Measurements from ENCODE around the gene USP34. TPM values are rescaled to one million over a fixed set of nuclear protein-coding genes. Genes with fewer than 3 reads are reported as not detected.

USP34 gene
- total and polyA plus RNA-seq, 2 experiments from 2014 or later: 81.8 to 157 TPM

DNA sequence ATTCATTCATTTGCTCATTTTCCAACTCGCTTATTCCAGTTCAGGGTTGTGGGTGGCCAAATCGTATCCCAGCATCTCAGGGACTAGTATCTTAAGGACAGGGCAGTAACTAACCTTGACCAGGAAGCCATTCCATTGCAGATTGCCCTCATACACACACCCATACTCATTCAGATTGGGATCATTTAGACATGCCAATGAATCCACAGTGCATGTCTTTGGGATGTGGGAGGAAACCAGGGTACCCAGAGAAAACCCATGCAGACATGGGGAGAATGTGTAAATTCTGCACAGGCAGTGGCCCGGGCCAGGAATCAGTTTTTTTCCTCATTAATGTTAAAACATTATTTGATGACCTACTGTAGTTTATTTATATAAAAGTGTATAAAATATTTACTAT is 150.7 kb downstream of the USP34 start:
- no peak overlapping the region for H3K4me2 ChIP-seq
- no peaks in the 10 kb centered on the region for H3F3A ChIP-seq (replicated peaks; ENCODE audit: low read depth)
- no peak overlapping the region for H3K4me3 ChIP-seq
- H3K27ac ChIP-seq (ENCODE audit: low read depth): no peak overlapping the region
- no peaks in the 10 kb centered on the region; the same call in 1 of the 2 replicates for H3K79me2 ChIP-seq (replicated peaks; ENCODE audit: insufficient read depth)
- ATAC-seq: no peak
- no peaks in the 10 kb centered on the region for H3K4me1 ChIP-seq (ENCODE audit: insufficient read depth)
- 0 out of 2 replicates have a peak, but pooled peaks cover 8% of the 10 kb centered on the region for H4K20me1 ChIP-seq (replicated peaks; ENCODE audit: insufficient read depth)
- H3K27ac Mint-ChIP-seq: no peak overlapping the region
- no peaks in the 10 kb centered on the region for H3K9me3 Mint-ChIP-seq
- DNase-seq (ENCODE audit: low spot score): no peak
- H2AFZ ChIP-seq: no peak overlapping the region
- H3K9me2 ChIP-seq (ENCODE audit: insufficient read depth): no peaks in the 10 kb centered on the region
- 0 out of 2 replicates have a peak, but pooled peaks cover 11% of the 10 kb centered on the region for H3K36me3 ChIP-seq (ENCODE audit: insufficient read depth)
- H3K36me3 Mint-ChIP-seq (ENCODE audit: low read depth): peaks cover 26% of the 10 kb centered on the region
- H3K4me3 Mint-ChIP-seq: no peak overlapping the region
- TF ChIP-seq, protein P1, sequence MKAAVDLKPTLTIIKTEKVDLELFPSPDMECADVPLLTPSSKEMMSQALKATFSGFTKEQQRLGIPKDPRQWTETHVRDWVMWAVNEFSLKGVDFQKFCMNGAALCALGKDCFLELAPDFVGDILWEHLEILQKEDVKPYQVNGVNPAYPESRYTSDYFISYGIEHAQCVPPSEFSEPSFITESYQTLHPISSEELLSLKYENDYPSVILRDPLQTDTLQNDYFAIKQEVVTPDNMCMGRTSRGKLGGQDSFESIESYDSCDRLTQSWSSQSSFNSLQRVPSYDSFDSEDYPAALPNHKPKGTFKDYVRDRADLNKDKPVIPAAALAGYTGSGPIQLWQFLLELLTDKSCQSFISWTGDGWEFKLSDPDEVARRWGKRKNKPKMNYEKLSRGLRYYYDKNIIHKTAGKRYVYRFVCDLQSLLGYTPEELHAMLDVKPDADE (IDR thresholded peaks at IDR 0.05): no peak
- TF ChIP-seq, protein P2, sequence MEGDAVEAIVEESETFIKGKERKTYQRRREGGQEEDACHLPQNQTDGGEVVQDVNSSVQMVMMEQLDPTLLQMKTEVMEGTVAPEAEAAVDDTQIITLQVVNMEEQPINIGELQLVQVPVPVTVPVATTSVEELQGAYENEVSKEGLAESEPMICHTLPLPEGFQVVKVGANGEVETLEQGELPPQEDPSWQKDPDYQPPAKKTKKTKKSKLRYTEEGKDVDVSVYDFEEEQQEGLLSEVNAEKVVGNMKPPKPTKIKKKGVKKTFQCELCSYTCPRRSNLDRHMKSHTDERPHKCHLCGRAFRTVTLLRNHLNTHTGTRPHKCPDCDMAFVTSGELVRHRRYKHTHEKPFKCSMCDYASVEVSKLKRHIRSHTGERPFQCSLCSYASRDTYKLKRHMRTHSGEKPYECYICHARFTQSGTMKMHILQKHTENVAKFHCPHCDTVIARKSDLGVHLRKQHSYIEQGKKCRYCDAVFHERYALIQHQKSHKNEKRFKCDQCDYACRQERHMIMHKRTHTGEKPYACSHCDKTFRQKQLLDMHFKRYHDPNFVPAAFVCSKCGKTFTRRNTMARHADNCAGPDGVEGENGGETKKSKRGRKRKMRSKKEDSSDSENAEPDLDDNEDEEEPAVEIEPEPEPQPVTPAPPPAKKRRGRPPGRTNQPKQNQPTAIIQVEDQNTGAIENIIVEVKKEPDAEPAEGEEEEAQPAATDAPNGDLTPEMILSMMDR (conservative IDR thresholded peaks at IDR 0.05; ENCODE audit: low read depth in 2 of 2): no peak
- TF ChIP-seq, protein P3, sequence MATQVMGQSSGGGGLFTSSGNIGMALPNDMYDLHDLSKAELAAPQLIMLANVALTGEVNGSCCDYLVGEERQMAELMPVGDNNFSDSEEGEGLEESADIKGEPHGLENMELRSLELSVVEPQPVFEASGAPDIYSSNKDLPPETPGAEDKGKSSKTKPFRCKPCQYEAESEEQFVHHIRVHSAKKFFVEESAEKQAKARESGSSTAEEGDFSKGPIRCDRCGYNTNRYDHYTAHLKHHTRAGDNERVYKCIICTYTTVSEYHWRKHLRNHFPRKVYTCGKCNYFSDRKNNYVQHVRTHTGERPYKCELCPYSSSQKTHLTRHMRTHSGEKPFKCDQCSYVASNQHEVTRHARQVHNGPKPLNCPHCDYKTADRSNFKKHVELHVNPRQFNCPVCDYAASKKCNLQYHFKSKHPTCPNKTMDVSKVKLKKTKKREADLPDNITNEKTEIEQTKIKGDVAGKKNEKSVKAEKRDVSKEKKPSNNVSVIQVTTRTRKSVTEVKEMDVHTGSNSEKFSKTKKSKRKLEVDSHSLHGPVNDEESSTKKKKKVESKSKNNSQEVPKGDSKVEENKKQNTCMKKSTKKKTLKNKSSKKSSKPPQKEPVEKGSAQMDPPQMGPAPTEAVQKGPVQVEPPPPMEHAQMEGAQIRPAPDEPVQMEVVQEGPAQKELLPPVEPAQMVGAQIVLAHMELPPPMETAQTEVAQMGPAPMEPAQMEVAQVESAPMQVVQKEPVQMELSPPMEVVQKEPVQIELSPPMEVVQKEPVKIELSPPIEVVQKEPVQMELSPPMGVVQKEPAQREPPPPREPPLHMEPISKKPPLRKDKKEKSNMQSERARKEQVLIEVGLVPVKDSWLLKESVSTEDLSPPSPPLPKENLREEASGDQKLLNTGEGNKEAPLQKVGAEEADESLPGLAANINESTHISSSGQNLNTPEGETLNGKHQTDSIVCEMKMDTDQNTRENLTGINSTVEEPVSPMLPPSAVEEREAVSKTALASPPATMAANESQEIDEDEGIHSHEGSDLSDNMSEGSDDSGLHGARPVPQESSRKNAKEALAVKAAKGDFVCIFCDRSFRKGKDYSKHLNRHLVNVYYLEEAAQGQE (IDR thresholded peaks at IDR 0.05; ENCODE audit: unreplicated experiment): no peak
- TF ChIP-seq ZNF331 (CRISPR knock-in tag; IDR thresholded peaks at IDR 0.05; ENCODE audit: low read depth) (no peak), JUNB (IDR thresholded peaks at IDR 0.05; ENCODE audit: unreplicated experiment) (no peak), NANOG (IDR thresholded peaks at IDR 0.05; ENCODE audit: borderline replicate concordance) (no peak), EZH2phosphoT487 (IDR thresholded peaks at IDR 0.05; ENCODE audit: unreplicated experiment) (no peak), EZH2 (IDR thresholded peaks at IDR 0.05; ENCODE audit: low read depth, unreplicated experiment) (no peak), STAT1 (IDR thresholded peaks at IDR 0.05; ENCODE audit: unreplicated experiment) (no peak)
- TF ChIP-seq, protein P4, sequence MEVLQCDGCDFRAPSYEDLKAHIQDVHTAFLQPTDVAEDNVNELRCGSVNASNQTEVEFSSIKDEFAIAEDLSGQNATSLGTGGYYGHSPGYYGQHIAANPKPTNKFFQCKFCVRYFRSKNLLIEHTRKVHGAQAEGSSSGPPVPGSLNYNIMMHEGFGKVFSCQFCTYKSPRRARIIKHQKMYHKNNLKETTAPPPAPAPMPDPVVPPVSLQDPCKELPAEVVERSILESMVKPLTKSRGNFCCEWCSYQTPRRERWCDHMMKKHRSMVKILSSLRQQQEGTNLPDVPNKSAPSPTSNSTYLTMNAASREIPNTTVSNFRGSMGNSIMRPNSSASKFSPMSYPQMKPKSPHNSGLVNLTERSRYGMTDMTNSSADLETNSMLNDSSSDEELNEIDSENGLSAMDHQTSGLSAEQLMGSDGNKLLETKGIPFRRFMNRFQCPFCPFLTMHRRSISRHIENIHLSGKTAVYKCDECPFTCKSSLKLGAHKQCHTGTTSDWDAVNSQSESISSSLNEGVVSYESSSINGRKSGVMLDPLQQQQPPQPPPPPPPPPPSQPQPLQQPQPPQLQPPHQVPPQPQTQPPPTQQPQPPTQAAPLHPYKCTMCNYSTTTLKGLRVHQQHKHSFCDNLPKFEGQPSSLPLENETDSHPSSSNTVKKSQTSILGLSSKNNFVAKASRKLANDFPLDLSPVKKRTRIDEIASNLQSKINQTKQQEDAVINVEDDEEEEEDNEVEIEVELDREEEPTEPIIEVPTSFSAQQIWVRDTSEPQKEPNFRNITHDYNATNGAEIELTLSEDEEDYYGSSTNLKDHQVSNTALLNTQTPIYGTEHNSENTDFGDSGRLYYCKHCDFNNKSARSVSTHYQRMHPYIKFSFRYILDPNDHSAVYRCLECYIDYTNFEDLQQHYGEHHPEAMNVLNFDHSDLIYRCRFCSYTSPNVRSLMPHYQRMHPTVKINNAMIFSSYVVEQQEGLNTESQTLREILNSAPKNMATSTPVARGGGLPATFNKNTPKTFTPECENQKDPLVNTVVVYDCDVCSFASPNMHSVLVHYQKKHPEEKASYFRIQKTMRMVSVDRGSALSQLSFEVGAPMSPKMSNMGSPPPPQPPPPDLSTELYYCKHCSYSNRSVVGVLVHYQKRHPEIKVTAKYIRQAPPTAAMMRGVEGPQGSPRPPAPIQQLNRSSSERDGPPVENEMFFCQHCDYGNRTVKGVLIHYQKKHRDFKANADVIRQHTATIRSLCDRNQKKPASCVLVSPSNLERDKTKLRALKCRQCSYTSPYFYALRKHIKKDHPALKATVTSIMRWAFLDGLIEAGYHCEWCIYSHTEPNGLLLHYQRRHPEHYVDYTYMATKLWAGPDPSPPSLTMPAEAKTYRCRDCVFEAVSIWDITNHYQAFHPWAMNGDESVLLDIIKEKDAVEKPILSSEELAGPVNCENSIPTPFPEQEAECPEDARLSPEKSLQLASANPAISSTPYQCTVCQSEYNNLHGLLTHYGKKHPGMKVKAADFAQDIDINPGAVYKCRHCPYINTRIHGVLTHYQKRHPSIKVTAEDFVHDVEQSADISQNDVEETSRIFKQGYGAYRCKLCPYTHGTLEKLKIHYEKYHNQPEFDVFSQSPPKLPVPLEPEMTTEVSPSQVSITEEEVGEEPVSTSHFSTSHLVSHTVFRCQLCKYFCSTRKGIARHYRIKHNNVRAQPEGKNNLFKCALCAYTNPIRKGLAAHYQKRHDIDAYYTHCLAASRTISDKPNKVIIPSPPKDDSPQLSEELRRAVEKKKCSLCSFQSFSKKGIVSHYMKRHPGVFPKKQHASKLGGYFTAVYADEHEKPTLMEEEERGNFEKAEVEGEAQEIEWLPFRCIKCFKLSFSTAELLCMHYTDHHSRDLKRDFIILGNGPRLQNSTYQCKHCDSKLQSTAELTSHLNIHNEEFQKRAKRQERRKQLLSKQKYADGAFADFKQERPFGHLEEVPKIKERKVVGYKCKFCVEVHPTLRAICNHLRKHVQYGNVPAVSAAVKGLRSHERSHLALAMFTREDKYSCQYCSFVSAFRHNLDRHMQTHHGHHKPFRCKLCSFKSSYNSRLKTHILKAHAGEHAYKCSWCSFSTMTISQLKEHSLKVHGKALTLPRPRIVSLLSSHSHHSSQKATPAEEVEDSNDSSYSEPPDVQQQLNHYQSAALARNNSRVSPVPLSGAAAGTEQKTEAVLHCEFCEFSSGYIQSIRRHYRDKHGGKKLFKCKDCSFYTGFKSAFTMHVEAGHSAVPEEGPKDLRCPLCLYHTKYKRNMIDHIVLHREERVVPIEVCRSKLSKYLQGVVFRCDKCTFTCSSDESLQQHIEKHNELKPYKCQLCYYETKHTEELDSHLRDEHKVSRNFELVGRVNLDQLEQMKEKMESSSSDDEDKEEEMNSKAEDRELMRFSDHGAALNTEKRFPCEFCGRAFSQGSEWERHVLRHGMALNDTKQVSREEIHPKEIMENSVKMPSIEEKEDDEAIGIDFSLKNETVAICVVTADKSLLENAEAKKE (CRISPR knock-in tag; IDR thresholded peaks at IDR 0.05): no peak
- H3K4me1 Mint-ChIP-seq: no peaks in the 10 kb centered on the region
- H3K27me3 ChIP-seq (ENCODE audit: insufficient read depth): no peaks in the 10 kb centered on the region
- peaks cover 3% of the 10 kb centered on the region for H3K27me3 Mint-ChIP-seq (ENCODE audit: insufficient read depth, low read depth, poor library complexity)
